SW 1271 (cell line): Measurements from ENCODE around the gene ERBB2.
"Not testable (repeated sequence)": the region's sequence is repeated elsewhere in the genome, so short reads cannot be mapped to it uniquely, and the experiment has no call there.

ENCODE experiments used
- DNase-seq, 2 experiments: peaks; one replicate each; lab custom pipeline; 2025; lab: John Stamatoyannopoulos, UW

ERBB2 gene

DNA sequence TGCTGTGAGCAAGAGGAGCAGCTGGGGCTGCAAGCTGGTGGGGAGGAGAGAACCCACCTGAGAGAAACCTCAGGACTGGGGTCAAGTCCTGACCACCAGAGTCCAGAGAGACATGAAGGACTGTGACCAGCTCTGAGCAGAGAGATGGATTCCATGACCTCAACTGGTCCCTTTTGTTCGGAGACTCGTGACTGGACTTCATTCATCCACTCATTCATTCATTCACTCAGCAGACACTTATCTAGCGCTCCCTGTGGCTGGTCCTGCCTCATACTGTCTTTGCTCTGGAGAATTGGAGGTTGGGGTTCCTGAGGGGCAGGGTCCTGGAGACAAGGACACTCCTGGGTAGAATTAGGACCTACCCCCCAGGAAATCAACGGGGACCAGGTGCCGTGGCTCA is 4.0 kb downstream of the ERBB2 start:
- no peak for DNase-seq

DNA sequence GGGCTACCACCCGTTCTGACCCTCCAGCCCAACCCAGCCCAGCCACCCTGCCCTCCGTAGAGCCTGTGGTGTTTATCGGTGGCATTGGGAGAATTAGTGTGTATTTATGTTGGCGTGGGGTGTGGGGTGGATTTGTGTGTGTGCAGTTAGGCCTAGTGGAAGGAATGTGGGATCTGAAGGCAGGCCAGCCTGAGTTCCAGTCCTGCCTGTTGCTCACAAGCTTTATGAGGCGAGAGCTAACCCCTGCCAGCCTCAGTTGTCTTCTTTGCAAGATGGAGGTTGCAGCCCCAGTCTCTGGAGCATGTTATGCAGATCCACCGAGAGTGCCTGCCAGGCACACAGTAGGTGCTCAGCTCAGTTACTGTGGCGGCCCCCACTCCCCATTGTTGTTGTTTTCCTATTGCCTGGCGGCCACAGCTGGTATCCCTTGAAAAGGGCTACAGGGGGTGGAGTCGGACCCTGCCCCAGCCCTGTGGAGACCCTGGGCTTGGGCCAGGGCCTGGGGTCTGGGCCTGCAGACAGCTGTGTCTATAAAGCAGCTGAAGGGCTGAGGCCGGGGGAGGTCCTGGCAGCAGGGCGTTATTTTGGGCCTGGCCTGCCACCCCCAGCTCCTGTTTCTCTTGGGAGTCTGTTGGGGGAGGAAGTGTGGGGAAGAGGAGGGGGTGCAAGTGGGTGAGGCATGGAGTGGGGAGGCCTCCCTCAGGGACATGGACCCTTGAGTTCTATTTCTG is 5.1 kb downstream of the ERBB2 start:
- DNase-seq = no peak

DNA sequence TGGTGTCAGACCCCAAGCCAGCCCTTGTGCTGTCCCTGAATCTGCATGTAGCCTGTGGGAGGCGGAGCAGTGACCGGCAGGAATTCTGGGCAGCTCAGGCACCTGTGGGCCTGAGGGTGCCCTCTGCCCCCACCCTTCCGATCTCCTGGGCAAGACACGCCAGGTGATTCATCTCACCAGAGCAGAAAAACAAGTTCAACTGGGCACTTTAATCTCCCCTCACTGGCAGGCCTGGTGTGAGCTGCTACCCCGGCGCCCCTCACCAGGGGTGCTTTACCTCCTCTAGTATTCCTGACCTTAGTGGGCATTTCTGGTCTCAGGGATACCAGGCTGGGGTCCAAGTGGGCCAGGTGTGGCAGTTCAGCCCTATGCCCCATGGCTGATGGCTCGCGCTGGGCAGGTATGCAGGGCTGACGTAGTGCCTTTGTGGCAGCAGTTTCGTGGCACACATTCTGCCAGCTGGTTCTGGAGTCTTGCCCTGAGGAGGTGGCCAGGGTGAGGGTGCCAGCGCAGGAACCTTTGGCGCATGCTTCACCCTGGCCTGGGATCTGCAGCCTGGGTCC is 6.0 kb downstream of the ERBB2 start:
- DNase-seq = no peak

DNA sequence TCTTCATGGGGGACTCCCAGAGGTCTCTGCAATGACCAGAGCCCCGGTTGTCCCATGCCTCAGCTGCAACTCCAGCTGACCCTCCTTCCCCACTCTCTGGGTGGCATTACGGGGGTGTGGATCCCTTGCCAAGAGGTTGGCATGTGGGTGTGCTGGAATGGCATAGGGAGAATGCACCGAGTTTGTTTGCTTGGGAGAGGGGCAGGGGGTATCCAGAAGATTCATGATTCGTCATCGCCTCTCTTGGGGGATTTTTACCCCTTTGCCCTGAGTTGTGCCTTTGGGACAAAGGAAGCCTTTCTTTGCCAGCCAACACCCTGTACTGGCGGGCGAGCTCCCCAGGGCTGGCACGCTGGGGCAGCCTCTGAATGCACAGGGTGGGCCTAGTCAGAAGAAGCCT is 6.5 kb downstream of the ERBB2 start:
- no peak for DNase-seq

DNA sequence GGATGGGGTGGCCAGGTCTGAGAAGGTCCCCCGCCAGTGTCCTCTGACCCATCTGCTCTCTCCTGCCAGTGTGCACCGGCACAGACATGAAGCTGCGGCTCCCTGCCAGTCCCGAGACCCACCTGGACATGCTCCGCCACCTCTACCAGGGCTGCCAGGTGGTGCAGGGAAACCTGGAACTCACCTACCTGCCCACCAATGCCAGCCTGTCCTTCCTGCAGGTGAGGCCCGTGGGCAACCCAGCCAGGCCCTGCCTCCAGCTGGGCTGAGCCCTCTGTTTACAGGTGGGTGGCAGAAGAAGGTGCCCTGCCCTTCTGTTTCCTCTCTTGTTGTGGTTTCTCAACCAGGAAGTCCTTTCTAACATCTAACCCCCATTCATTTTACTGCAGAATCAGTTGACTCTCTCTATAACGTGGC is 7.1 kb downstream of the ERBB2 start:
- DNase-seq = no peak

DNA sequence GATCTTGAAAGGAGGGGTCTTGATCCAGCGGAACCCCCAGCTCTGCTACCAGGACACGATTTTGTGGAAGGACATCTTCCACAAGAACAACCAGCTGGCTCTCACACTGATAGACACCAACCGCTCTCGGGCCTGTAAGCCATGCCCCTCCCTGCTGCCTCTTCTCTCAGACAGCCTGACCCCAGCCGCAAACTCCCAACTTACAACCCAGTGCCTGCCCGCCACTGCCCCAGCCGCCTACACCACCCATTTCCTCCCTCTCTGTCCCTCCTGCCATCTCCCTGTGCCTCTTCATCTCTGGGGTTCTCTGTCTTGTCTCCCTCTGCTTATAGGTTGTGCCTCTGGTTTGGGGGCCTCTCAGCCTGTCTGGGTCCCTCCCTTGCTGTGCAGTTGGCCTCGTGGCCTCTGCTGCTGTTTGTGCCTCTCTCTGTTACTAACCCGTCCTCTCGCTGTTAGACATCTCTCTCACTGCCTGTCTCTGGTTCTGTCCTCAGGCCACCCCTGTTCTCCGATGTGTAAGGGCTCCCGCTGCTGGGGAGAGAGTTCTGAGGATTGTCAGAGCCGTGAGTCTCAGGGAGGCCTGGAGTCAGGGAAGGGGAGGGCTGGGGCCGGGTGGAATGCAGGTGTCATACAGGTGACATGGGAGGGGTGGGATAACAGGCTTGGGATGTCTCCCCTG is 9.6 kb downstream of the ERBB2 start:
- DNase-seq = no peak

DNA sequence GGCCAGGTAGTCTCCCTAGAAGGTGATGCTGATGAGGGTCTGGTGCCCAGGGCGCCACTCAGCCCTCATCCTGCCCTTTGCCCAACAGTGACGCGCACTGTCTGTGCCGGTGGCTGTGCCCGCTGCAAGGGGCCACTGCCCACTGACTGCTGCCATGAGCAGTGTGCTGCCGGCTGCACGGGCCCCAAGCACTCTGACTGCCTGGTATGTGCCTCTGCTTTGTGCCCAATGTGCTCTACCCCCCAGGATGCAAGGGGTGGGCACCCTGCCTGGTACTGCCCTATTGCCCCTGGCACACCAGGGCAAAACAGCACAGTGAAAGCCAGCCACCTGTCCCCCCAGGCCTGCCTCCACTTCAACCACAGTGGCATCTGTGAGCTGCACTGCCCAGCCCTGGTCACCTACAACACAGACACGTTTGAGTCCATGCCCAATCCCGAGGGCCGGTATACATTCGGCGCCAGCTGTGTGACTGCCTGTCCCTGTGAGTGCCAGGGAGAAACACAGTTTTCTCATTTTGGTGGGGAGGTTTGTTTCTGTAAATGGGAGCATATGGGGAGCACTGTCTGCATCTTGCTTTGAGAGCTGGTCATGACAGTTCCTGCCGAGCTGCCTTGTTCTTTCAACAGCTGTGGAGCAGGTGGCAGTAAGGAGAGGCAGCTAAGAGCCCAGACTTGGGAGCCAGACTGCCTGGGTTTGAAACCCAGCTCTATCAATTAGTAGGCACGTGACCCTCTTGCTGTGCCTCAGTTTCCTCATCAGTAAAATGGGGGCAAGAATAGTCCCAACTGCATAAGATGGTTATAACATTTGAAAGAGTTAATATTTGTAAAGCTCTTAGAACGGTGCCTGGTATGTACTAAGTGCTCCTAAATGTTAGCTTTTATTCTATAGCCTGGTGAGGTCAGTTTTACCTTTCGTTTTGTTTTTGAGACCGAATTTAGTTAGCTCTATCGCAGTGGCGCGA is 10.4 kb downstream of the ERBB2 start:
- DNase-seq = no peak

DNA sequence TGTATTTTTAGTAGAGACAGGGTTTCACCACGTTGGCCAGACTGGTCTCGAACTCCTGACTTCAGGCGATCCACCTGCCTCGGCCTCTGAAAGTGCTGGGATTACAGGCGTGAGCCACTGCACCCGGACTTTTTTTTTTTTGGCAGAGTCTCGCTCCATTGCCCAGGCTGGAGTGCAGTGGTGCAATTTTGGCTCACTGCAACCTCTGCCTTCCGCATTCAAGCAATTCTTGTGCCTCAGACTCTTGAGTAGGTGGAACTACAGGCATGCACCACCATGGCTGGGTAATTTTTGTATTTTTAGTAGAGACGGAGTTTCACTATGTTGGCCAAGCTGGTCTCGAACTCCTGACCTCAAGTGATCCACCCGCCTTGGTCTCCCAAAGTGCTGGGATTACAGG is 11.2 kb downstream of the ERBB2 start:
- DNase-seq = not testable (repeated sequence)

DNA sequence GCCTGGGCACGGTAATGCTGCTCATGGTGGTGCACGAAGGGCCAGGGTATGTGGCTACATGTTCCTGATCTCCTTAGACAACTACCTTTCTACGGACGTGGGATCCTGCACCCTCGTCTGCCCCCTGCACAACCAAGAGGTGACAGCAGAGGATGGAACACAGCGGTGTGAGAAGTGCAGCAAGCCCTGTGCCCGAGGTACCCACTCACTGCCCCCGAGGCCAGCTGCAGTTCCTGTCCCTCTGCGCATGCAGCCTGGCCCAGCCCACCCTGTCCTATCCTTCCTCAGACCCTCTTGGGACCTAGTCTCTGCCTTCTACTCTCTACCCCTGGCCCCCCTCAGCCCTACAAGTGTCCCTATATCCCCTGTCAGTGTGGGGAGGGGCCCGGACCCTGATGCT is 12.0 kb downstream of the ERBB2 start:
- DNase-seq = no peak

DNA sequence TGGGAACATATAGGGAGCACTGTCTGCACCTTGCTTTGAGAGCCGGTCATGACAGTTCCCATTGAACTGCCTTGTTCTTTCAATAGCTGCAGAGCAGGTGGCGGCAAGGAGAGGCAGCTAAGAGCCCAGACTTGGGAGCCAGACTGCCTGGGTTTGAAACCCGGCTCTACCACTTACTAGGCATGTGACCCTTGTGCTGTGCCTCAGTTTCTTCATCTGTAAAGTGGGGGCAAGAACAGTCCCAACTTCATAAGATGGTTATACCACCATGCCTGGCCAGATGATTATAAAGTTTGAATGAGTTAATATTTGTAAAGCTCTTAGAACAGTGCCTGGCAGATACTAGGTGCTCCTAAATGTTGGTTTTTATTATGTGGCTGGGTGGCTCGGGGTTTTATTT is 14.4 kb downstream of the ERBB2 start:
- DNase-seq = no peak

DNA sequence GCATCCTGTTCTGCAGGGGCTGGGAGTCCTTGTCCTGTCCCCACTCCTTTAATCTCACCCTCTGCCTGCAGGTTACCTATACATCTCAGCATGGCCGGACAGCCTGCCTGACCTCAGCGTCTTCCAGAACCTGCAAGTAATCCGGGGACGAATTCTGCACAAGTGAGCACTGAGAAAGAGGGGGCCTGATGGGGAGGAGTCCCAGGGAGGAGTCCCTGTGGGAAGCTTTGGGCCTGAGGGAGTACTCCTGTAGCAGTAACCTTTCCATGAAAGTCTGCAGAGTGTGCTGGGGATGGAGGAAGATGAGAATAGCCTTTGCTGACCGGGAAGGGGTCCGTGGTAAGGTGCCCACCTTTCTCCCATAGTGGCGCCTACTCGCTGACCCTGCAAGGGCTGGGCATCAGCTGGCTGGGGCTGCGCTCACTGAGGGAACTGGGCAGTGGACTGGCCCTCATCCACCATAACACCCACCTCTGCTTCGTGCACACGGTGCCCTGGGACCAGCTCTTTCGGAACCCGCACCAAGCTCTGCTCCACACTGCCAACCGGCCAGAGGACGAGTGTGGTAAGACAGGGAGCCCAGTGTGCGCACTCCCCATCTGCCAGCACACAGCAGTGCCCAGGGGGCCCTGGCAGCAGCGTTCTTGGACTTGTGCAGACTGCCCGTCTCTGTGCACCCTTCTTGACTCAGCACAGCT is 15.7 kb downstream of the ERBB2 start:
- DNase-seq = no peak

DNA sequence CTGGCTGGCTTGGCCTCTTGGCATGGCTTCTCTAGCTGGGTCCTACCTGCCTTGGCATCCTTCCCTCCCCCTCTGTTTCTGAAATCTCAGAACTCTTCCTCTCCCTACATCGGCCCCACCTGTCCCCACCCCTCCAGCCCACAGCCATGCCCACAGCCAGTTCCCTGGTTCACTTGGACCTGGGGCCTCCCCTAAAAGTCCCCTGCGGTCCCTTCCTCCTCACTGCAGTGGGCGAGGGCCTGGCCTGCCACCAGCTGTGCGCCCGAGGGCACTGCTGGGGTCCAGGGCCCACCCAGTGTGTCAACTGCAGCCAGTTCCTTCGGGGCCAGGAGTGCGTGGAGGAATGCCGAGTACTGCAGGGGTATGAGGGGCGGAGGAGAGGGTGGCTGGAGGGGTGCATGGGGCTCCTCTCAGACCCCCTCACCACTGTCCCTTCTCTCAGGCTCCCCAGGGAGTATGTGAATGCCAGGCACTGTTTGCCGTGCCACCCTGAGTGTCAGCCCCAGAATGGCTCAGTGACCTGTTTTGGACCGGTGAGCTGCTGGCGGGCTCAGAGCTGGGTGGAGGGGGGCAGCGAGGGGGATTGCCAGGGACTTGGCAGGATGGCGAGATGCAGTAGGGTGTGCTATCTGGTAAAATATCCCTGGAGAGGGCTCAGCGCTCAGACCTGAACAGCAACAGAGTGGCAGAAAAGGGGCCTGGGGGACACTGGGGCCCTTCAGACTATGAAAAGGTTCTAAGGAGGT is 16.4 kb downstream of the ERBB2 start:
- DNase-seq = no peak

DNA sequence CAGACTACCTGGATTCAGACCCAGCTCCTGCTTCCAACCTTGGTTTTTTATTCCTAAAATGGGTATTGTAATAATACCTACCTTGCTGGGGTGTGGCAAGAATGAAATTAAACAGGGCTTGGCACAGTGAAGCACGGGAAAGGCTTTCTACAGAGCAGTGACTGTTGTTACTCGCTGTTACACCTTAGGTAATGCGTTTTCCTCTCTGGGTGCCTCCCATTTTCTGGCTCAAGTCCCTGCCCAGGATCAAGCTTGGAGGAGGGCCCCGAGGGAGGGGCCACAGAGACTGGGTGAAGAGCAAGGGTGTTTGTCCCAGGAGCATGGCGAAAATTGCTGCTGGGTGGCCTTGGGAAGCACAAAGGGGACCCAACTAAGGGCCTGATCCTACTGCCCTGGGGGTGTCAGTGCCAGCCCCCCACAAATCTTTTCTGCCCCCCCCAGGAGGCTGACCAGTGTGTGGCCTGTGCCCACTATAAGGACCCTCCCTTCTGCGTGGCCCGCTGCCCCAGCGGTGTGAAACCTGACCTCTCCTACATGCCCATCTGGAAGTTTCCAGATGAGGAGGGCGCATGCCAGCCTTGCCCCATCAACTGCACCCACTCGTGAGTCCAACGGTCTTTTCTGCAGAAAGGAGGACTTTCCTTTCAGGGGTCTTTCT is 17.1 kb downstream of the ERBB2 start:
- DNase-seq = no peak

DNA sequence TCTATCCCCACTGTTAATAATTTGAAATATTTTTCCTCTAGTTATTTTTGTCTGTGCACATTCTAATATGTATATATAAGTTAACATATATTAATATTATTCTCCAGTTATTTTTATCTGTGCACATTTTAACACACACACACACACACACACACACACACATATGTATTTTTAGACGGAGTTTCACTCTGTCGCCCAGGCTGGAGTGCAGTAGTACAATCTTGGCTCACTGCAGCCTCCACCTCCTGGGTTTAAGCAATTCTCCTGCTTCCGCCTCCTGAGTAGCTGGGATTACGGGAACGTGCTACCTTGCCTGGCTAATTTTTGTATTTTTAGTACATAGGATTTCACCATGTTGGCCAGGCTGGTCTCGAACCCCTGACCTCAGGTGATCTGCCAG is 17.8 kb downstream of the ERBB2 start:
- DNase-seq = no peak

DNA sequence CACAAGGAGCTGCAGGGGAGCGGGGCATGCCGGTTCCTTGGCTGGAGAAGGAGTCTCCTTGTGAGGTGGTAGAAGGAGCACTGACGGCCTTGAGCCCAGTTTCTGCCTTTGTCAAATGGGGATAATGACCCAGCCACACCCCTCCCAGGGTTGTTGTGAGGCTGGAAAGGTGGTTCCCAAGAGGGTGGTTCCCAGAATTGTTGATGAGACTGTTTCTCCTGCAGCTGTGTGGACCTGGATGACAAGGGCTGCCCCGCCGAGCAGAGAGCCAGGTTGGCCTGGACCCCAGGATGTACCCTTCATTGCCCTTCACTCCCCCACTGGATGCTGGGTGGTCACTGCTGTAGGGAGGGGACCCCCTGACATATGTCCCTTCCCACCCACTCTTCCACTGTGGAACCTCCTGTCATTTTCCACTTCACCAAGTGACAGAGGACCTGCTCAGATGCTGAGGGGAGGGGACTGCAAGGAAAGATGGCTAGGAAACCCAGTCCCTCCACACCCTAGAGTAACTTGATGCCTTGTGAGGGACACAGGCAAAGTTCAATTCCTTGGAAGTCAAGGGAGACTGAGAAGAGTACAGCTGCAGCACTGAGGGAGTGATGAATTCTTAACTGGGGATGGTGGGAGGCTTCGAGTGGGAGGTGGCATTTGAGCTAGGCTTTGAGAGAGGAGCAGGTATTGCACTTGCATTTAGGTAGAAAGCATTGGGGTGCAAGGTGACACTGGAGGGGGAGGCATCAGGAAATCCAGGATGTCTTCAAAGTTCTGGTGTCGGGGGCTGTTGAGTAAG is 19.9 kb downstream of the ERBB2 start:
- DNase-seq = no peak

DNA sequence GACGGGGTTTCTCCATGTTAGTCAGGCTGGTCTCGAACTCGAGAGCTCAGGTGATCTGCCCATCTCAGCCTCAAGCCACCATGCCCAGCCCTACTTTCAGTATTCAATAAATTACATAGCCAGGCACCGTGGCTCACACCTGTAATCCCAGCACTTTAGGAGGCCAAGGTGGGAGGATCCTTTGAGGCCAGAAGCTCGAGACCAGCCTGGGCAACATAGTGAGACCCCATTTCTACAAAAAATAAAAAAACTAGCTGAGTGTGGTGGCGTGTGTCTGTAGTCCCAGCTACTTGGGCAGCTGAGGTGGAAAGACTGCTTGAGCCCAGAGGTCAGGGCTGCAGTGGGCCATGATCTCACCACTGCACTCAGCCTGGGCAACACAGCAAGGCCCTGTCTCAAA is 22.2 kb downstream of the ERBB2 start:
- no peak for DNase-seq

DNA sequence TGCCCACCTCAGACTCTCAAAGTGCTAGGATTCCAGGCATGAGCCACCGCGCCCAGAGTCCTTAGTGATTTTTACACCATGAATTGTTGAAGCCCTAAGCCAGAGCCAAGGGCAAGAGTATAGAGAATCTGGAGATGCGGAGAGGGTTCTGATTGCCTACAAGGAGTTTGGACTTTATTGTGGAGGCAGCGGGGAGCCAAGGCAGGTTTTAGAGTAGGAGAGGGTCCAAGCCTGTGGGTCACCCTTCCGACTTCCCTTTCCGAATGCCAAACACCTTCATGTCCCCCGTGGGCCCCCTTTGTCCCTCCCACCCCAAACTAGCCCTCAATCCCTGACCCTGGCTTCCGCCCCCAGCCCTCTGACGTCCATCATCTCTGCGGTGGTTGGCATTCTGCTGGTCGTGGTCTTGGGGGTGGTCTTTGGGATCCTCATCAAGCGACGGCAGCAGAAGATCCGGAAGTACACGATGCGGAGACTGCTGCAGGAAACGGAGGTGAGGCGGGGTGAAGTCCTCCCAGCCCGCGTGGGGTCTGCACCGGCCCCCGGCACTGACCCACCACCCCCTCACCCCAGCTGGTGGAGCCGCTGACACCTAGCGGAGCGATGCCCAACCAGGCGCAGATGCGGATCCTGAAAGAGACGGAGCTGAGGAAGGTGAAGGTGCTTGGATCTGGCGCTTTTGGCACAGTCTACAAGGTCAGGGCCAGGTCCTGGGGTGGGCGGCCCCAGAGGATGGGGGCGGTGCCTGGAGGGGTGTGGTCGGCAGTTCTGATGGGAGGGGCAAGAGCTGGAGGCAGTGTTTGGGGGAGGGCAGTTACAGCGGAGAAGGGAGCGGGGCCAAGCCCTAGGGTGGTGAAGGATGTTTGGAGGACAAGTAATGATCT is 23.3 kb downstream of the ERBB2 start:
- no peak for DNase-seq

DNA sequence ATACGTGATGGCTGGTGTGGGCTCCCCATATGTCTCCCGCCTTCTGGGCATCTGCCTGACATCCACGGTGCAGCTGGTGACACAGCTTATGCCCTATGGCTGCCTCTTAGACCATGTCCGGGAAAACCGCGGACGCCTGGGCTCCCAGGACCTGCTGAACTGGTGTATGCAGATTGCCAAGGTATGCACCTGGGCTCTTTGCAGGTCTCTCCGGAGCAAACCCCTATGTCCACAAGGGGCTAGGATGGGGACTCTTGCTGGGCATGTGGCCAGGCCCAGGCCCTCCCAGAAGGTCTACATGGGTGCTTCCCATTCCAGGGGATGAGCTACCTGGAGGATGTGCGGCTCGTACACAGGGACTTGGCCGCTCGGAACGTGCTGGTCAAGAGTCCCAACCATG is 24.9 kb downstream of the ERBB2 start:
- DNase-seq = no peak

DNA sequence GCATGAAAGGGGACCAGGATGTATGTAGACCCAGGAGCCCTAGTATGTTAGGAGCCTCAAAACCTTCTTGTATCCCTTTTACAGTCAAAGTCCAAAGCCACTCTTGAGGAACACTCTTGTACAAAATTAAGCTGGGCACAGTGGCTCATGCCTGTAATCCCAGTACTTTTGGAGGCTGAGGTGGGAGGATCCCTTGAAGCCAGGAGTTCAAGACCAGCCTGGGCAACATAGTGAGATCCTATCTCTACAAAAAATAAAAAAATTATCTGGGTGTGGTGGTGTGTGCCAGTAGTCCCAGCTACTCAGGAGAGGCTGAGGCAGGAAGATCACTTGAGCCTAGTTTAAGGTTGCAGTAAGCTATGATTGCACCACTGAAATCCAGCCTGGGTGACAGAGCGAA is 26.1 kb downstream of the ERBB2 start:
- DNase-seq = not testable (repeated sequence)
